Parathyroid adenoma (tissue), 2 donors: ENCODE measurements around the gene ANKRD6.

Experiments
- H2AFZ ChIP-seq: fragments of 300-600 bp; sonication (generic); one replicate; pipeline ENCODE4 v1.7.0; 2017; ENCODE audit warnings: antibody characterized with exemption, mild to moderate bottlenecking
- H3K27ac ChIP-seq: fragments of 300-600 bp; sonication (generic); one replicate; pipeline ENCODE4 v1.7.0; 2017
- H3K27me3 ChIP-seq: fragments of 300-600 bp; sonication (generic); one replicate; pipeline ENCODE4 v1.7.0; 2017; ENCODE audit warnings: low read length; ENCODE audit not compliant: control insufficient read depth, insufficient read depth
- H3K36me3 ChIP-seq: fragments of 300-600 bp; sonication (generic); one replicate; pipeline ENCODE4 v1.7.0; 2017; ENCODE audit warnings: low read length; ENCODE audit not compliant: control insufficient read depth, insufficient read depth
- H3K4me1 ChIP-seq: fragments of 300-600 bp; sonication (generic); one replicate; pipeline ENCODE4 v1.7.0; 2017; ENCODE audit warnings: control low read depth
- H3K4me2 ChIP-seq: fragments of 300-600 bp; sonication (generic); one replicate; pipeline ENCODE4 v1.7.0; 2017; ENCODE audit warnings: low read length
- H3K4me3 ChIP-seq: fragments of 300-600 bp; sonication (generic); one replicate; pipeline ENCODE4 v1.7.0; 2017; ENCODE audit warnings: low read depth, low read length
- H3K79me2 ChIP-seq: fragments of 300-600 bp; sonication (generic); one replicate; pipeline ENCODE4 v1.7.0; 2017; ENCODE audit warnings: control low read depth
- H3K9ac ChIP-seq: fragments of 300-600 bp; sonication (generic); one replicate; pipeline ENCODE4 v1.7.0; 2017; ENCODE audit warnings: mild to moderate bottlenecking
- H3K9me3 ChIP-seq: fragments of 300-600 bp; sonication (generic); one replicate; pipeline ENCODE4 v1.7.0; 2017; ENCODE audit warnings: low read length; ENCODE audit not compliant: control insufficient read depth
- CTCF ChIP-seq: fragments of 300-600 bp; sonication (generic); IDR thresholded peaks from one replicate; pipeline ENCODE4 v1.7.0; 2017; ENCODE audit warnings: antibody characterized with exemption, mild to moderate bottlenecking
- donor health status: primary hyperparathyroidism.

The ANKRD6 gene

GRCh38 chr6:89415185-89415584, 17.8 kb upstream of the ANKRD6 start:
- no peak overlapping the region for H3K4me2 ChIP-seq
- H3K27ac ChIP-seq = no peak overlapping the region

GRCh38 chr6:89416796-89417195, 16.2 kb upstream of the ANKRD6 start:
- TF ChIP-seq CTCF = no peak
- Histone ChIP-seq H3K79me2 (no peaks in the 10 kb centered on the region), H3K4me2 (no peak overlapping the region), H3K27ac (no peak overlapping the region), H3K4me3 (no peak overlapping the region), H3K36me3 (no peaks in the 10 kb centered on the region), H2AFZ (no peak overlapping the region), H3K27me3 (no peaks in the 10 kb centered on the region), H3K9ac (no peak overlapping the region), H3K9me3 (no peaks in the 10 kb centered on the region), H3K4me1 (peaks cover 2% of the 10 kb centered on the region)

More at GRCh38 chr6:89415185-89415584, 17.8 kb upstream of the ANKRD6 start:
- H3K9ac ChIP-seq = no peak overlapping the region
- H3K9me3 ChIP-seq = no peaks in the 10 kb centered on the region
- H3K4me1 ChIP-seq = peaks cover 2% of the 10 kb centered on the region
- H2AFZ ChIP-seq = no peak overlapping the region
- no peaks in the 10 kb centered on the region for H3K27me3 ChIP-seq
- no peak for TF ChIP-seq CTCF
- H3K36me3 ChIP-seq = no peaks in the 10 kb centered on the region
- no peak overlapping the region for H3K4me3 ChIP-seq
- no peaks in the 10 kb centered on the region for H3K79me2 ChIP-seq

- no peak for TF ChIP-seq CTCF
- Histone ChIP-seq H3K4me1 (peaks cover under 1% of the 10 kb centered on the region), H3K4me3 (no peak overlapping the region), H3K27ac (no peak overlapping the region), H3K79me2 (no peaks in the 10 kb centered on the region), H3K4me2 (no peak overlapping the region), H3K9me3 (no peaks in the 10 kb centered on the region), H2AFZ (no peak overlapping the region), H3K9ac (no peak overlapping the region), H3K27me3 (no peaks in the 10 kb centered on the region), H3K36me3 (no peaks in the 10 kb centered on the region)
Measured at GRCh38 chr6:89430201-89430962, 2.6 kb upstream of the ANKRD6 start.

- peak overlapping the region; percentile 39 for H3K9ac ChIP-seq
- no peak overlapping the region for H3K27ac ChIP-seq
- H3K4me1 ChIP-seq = peaks cover 4% of the 10 kb centered on the region
- peak overlapping the region; percentile 55 for H3K4me3 ChIP-seq
- no peaks in the 10 kb centered on the region for H3K79me2 ChIP-seq
- H3K4me2 ChIP-seq = peak overlapping the region; percentile 91
- no peaks in the 10 kb centered on the region for H3K27me3 ChIP-seq
- H3K9me3 ChIP-seq = no peaks in the 10 kb centered on the region
- H3K36me3 ChIP-seq = no peaks in the 10 kb centered on the region
- TF ChIP-seq CTCF = no peak
- peak overlapping the region; percentile 98 for H2AFZ ChIP-seq
Measured at GRCh38 chr6:89433252-89434149, 549 bp downstream of the ANKRD6 start.
